Esophagus squamous epithelium (tissue), 4 donors: ENCODE measurements around the gene AGFG1.
"Not testable (repeated sequence)": the region's sequence is repeated elsewhere in the genome, so short reads cannot be mapped to it uniquely, and the experiment has no call there.

Experiments
- POLR2A ChIP-seq, 4 donors: fragments of 450-650 bp; IDR thresholded peaks; one replicate each; pipeline ENCODE4 v1.6.1; 2017; ENCODE audit warnings: antibody characterized with exemption in 4 of 4, mild to moderate bottlenecking in 4 of 4, moderate library complexity in 3 of 4
- TF ChIP-seq, protein P1 (sequence below), 6 experiments: fragments of 450-650 bp in 4 of 6; fragments of 200-600 bp in 2 of 6; sonication (generic) in 2 of 6; IDR thresholded peaks; one replicate each; pipeline ENCODE4 v1.5.1; 2016 to 2019; ENCODE audit warnings: antibody characterized with exemption in 6 of 6, mild to moderate bottlenecking in 4 of 6, moderate library complexity in 4 of 6

- TF ChIP-seq, protein P1, sequence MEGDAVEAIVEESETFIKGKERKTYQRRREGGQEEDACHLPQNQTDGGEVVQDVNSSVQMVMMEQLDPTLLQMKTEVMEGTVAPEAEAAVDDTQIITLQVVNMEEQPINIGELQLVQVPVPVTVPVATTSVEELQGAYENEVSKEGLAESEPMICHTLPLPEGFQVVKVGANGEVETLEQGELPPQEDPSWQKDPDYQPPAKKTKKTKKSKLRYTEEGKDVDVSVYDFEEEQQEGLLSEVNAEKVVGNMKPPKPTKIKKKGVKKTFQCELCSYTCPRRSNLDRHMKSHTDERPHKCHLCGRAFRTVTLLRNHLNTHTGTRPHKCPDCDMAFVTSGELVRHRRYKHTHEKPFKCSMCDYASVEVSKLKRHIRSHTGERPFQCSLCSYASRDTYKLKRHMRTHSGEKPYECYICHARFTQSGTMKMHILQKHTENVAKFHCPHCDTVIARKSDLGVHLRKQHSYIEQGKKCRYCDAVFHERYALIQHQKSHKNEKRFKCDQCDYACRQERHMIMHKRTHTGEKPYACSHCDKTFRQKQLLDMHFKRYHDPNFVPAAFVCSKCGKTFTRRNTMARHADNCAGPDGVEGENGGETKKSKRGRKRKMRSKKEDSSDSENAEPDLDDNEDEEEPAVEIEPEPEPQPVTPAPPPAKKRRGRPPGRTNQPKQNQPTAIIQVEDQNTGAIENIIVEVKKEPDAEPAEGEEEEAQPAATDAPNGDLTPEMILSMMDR (IDR thresholded peaks at IDR 0.05): not testable (repeated sequence)
- not testable (repeated sequence) for TF ChIP-seq POLR2A (IDR thresholded peaks at IDR 0.05)
Observed at GRCh38 chr2:227521178-227521577, 49.2 kb downstream of the AGFG1 start.
